LoVo (cell line): Measurements from ENCODE around the gene EIF4G3.
"Not testable (repeated sequence)": the region's sequence is repeated elsewhere in the genome, so short reads cannot be mapped to it uniquely, and the experiment has no call there.

Experiments
- DNase-seq: peaks from one replicate; pipeline ENCODE4 v3.0.0-alpha.2; 2016; ENCODE audit warnings: low spot score

Gene EIF4G3

GRCh38 chr1:20875198-20875973, 301.3 kb downstream of the EIF4G3 start:
- no peak for DNase-seq

GRCh38 chr1:20873311-20873710, 303.4 kb downstream of the EIF4G3 start:
- no peak for DNase-seq

DNA sequence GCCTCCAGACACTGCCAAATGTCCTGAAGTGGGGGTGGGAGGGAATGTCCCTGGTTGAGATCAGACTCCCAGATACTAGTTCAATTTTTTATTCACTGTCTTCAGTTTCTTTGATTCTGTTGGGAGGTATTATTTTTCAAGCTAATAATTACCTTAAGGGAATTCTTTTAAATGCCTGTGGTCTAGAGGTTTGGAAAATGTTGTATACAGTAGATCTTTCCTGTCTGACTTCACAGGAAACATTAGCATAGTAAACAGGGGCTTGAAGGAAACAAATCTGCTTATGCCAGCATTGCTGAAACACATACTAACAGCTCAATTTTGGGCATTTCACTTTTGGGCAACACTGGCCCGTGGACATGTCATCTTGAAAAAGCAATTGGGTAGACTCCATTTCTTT, 305.3 kb downstream of the EIF4G3 start:
- no peak for DNase-seq

DNA sequence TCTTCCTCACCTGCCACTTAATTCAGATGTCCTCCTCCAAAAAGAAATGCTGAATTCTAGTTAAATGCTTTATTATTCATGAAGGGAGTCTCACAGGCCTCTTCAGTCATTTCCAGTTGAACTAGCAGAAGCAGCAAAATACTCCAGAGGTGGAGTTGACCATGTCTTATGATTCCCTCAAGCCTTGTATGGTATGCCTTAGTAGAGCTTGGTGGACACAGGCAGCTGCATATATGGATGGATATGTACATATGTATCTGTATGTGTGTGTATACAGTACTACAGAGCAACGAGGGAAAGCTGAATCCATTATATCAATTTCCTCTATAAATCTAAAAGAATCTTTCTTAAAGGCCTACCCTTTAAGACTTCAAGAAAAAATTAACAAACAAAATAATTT, 306.0 kb downstream of the EIF4G3 start:
- DNase-seq, result no peak

- DNase-seq, result no peak
These were observed 308.4 kb downstream of the EIF4G3 start for GRCh38 chr1:20868263-20868662.

- DNase-seq, result no peak
These were observed 308.9 kb downstream of the EIF4G3 start for GRCh38 chr1:20867847-20868246.

DNA sequence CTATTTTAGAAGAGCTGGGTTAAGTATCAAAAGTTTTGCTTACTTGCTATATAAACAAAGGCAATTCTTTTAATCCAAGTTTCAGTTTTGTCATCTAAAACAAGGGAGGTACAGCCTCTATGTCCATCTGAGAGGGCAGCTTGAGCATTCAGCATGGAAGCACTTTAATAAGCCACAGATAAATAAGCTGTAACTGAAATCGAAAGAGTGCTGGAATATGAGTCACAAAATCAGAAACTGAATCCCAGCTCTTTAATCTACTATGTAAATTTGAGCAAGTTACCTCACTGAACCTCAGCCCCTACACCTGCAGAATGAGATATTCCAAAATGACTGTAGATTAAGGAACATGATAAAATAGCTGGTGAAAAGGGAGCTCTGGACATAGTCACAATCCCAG, 309.6 kb downstream of the EIF4G3 start:
- no peak for DNase-seq

GRCh38 chr1:20865001-20865400, 311.7 kb downstream of the EIF4G3 start:
- DNase-seq, result no peak

GRCh38 chr1:20854529-20854928, 322.2 kb downstream of the EIF4G3 start:
- no peak for DNase-seq

GRCh38 chr1:20851791-20852190, 324.9 kb downstream of the EIF4G3 start:
- DNase-seq, result not testable (repeated sequence)

GRCh38 chr1:20850021-20850420, 326.7 kb downstream of the EIF4G3 start:
- DNase-seq, result no peak

GRCh38 chr1:20849100-20849499, 327.6 kb downstream of the EIF4G3 start:
- no peak for DNase-seq

DNA sequence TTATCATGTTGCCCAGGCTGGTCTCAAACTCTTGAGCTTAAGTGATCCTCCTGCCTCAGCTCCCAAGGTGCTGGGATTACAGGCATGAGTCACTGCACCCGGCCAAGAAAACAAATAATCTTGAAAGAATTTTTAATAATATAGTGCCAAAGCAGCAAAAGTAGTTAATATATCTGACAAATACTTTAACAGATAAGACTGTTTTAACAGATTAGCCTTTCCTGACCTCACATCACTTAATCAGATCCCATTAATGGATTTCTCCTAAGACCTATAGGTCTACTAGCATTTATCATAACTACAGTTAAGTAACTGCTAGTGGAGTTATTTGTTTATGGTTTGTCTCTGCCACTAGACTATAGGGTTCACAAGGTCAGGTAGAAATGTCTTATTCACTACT, 328.5 kb downstream of the EIF4G3 start:
- DNase-seq, result no peak

DNA sequence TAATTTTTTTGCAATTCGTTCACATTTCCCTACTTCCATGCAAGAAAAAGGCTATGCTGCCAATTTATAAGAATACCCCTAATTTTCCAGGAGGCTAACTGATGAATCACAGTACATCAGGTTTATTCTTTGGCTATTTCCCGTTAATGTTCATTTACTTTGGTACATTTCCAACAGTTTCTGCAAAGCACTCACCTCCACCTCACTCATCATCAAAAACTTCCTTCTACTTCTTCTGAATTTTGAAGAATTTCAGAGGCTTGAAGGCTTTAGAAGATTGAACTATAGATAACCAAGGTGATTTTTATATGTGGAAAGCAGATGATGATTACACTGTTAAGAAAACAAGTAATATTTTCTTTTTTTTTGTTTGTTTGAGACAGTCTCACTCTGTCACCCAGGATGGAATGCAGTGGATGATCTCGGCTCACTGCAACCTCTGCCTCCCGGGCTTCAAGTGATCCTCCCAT, 329.1 kb downstream of the EIF4G3 start:
- no peak for DNase-seq

- no peak for DNase-seq
These were observed 330.0 kb downstream of the EIF4G3 start for GRCh38 chr1:20846461-20847374.

GRCh38 chr1:20840731-20841130, 336.0 kb downstream of the EIF4G3 start:
- DNase-seq, result no peak

DNA sequence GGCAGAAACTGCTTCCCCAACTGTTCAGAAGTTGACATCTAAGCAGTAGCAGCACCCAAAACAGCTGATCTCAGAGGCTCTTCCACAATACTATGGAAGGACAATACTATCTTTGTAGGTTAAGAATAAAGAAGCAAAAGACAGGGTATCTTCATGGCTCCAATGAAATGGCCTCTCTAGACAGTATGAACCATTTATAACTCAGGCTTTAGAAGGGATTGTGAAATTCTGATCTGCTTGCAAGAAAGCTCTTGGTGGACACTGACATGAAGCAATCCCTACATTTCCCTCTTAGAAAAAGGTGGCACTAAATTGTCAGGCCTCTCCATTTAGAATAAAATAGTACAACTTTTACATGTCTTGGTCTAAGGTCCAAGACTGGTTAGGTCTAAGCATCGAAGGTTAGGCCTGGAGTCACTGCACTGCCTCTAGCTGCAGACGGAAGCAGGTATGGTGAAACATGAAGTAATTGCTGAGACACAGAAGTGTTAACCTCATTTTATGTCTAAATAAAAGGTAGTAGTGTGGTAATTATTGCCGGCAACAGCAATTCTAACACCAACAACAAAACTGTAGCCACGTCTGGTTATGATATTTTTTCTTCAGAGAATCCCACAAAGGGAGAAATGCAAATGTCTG, 339.0 kb downstream of the EIF4G3 start:
- DNase-seq, result no peak

DNA sequence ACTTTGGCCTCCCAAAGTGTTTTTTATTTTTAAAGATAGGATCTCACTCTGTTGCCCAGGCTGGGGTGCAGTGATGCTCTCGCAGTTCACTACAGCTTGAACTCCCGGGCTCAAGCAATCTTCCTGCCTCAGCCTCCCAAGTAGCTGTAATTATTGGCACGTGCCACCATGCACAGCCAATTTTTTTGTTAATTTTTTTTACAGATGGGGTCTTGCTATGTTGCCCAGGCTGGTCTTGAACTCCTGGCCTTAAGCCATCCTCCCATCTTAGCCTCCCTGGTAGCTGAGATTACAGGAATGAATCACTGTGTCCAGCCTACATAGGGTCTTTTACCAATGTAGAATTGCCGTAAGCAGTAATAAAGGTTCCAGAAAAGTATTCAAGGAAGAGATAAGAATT, 340.5 kb downstream of the EIF4G3 start:
- no peak for DNase-seq

DNA sequence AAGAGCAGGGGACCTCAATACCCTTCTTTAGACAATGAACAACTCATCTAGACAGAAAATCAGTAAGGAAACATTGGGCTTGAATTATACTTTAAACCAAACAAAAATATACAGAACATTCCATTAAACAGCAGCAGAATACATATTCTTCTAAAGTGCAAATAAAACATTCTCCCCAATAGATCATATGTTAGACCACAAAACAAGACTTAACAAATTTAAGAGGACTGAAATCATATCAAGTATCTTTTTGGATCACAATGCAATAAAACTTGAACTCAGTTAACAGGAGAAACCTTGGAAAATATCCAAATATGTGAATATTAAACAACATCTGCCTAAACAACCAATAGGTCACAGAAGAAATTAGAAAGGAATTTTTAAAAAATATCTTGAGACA, 341.9 kb downstream of the EIF4G3 start:
- no peak for DNase-seq

DNA sequence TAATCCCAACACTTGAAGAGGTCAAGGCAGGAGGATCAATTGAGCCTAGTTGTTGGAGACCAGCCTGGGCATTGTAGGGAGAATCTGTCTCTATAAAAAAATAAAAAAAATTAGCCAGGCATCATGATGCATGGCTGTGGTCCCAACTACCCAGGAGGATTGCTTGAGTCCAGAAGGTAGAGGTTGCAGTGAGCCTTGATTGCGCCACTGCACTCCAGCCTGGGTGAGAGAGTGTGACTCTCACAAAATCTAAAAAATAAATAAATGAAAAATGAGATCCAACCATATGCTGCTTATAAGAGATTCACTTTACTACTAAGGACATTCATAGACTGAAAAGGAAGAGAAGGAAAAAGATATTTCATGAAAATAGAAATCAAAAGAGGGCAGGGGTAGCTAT, 342.5 kb downstream of the EIF4G3 start:
- no peak for DNase-seq

- DNase-seq, result no peak
These were observed 346.3 kb downstream of the EIF4G3 start for GRCh38 chr1:20830378-20830777.

- DNase-seq, result no peak
These were observed 346.8 kb downstream of the EIF4G3 start for GRCh38 chr1:20829946-20830345.

GRCh38 chr1:20829531-20829930, 347.2 kb downstream of the EIF4G3 start:
- DNase-seq, result no peak
